ENCODE measurements around the gene MRM3. TPM values are rescaled to one million over a fixed set of nuclear protein-coding genes. Genes with fewer than 3 reads are reported as not detected.
A peak's percentile ranks its signal among the peaks of the same experiment; 100 is the strongest.

MRM3 gene
- total RNA-seq, 4 donors from 2014 or later = 17.4 to 25.9 (median 23.9) TPM

- DNase-seq (ENCODE audit: extremely low spot score) = no peak
- intact Hi-C loops (cut with DNase I) = no loop called here
Measured at GRCh38 chr17:767076-767475, 15.1 kb upstream of the MRM3 start.

DNA sequence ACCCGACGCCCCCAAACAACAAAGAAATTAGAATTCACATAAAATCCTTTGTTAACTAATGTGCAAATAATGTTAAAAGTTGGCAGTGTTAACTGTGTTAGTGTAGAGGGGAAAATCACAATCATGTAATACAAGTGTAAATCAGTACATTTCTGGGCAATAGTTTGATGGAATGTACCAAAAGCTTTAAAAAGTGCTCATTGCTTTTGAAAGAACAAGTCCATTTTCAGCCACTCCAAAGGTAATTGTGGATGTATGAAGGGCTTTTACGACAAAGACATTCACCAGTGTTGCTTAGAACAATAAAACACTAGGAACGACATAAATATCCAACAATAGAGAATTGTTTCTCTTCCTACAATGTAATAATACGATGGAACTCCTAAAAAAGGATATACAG lies 9.1 kb upstream of the MRM3 start:
- no peaks in the 10 kb centered on the region for H3K4me1 ChIP-seq
- H3K4me3 ChIP-seq = no peak overlapping the region
- no peak for DNase-seq (ENCODE audit: extremely low spot score)
- TF ChIP-seq CTCF (IDR thresholded peaks at IDR 0.05) (no peak), POLR2A (IDR thresholded peaks at IDR 0.05; ENCODE audit: low read depth) (no peak), EP300 (IDR thresholded peaks at IDR 0.05) (no peak), POLR2AphosphoS5 (IDR thresholded peaks at IDR 0.05) (no peak)
- intact Hi-C loops (cut with DNase I) = no loop called here
- 78% methylated on average over 5 of the region's 5 CpGs for WGBS
- no peaks in the 10 kb centered on the region for H3K9me3 ChIP-seq
- no peaks in the 10 kb centered on the region for H3K27me3 ChIP-seq
- no peak overlapping the region for H3K27ac ChIP-seq (replicated peaks in 1 of 4)
- peaks cover 59 to 96% (median 91%) of the 10 kb centered on the region in 4 donors for H3K36me3 ChIP-seq

More at GRCh38 chr17:767076-767475, 15.1 kb upstream of the MRM3 start:
- Histone ChIP-seq H3K4me1 (peaks cover 0 to 8% (median 5%) of the 10 kb centered on the region in 4 donors), H3K27ac (replicated peaks in 1 of 4) (peak overlapping the region; percentile 58 to 75 (median 65)), H3K36me3 (peaks cover 39 to 99% (median 83%) of the 10 kb centered on the region in 4 donors), H3K4me3 (no peak overlapping the region), H3K27me3 (no peaks in the 10 kb centered on the region), H3K9me3 (no peaks in the 10 kb centered on the region)
- TF ChIP-seq EP300 (IDR thresholded peaks at IDR 0.05) = no peak
- TF ChIP-seq POLR2AphosphoS5 (IDR thresholded peaks at IDR 0.05) = peak in 1 of 2 donors; percentile 40
- 51% methylated on average over 3 of the region's 3 CpGs for WGBS

- Histone ChIP-seq H3K4me1 (no peaks in the 10 kb centered on the region), H3K27me3 (no peaks in the 10 kb centered on the region), H3K4me3 (no peak overlapping the region), H3K9me3 (no peaks in the 10 kb centered on the region), H3K27ac (replicated peaks in 1 of 4) (no peak overlapping the region), H3K36me3 (peaks cover 62 to 100% (median 94%) of the 10 kb centered on the region in 4 donors)
- intact Hi-C loops (cut with DNase I) = no loop called here
- TF ChIP-seq EP300 (IDR thresholded peaks at IDR 0.05) = no peak
- no peak for TF ChIP-seq CTCF (IDR thresholded peaks at IDR 0.05)
- TF ChIP-seq POLR2AphosphoS5 (IDR thresholded peaks at IDR 0.05) = no peak
- TF ChIP-seq POLR2A (IDR thresholded peaks at IDR 0.05; ENCODE audit: low read depth) = no peak
- WGBS = 82% methylated on average over 14 of the region's 14 CpGs
- DNase-seq (ENCODE audit: extremely low spot score) = no peak
Measured at GRCh38 chr17:773467-774312, 8.5 kb upstream of the MRM3 start.

GRCh38 chr17:774313-774584 lies 7.9 kb upstream of the MRM3 start:
- Histone ChIP-seq H3K36me3 (peaks cover 57 to 97% (median 92%) of the 10 kb centered on the region in 4 donors), H3K27ac (replicated peaks in 1 of 4) (no peak overlapping the region), H3K4me3 (no peak overlapping the region), H3K27me3 (no peaks in the 10 kb centered on the region), H3K9me3 (no peaks in the 10 kb centered on the region), H3K4me1 (no peaks in the 10 kb centered on the region)
- TF ChIP-seq POLR2AphosphoS5 (IDR thresholded peaks at IDR 0.05) (no peak), CTCF (IDR thresholded peaks at IDR 0.05) (no peak), EP300 (IDR thresholded peaks at IDR 0.05) (no peak), POLR2A (IDR thresholded peaks at IDR 0.05; ENCODE audit: low read depth) (no peak)
- DNase-seq (ENCODE audit: extremely low spot score) = no peak
- intact Hi-C loops (cut with DNase I) = no loop called here
- WGBS = 93% methylated on average over 5 of the region's 5 CpGs

- DNase-seq (ENCODE audit: extremely low spot score) = no peak
- H3K9me3 ChIP-seq = no peaks in the 10 kb centered on the region
- no peak overlapping the region for H3K27ac ChIP-seq (replicated peaks in 1 of 4)
- TF ChIP-seq CTCF (IDR thresholded peaks at IDR 0.05) = no peak
- no peak for TF ChIP-seq POLR2AphosphoS5 (IDR thresholded peaks at IDR 0.05)
- no peak for TF ChIP-seq POLR2A (IDR thresholded peaks at IDR 0.05; ENCODE audit: low read depth)
- no peak for TF ChIP-seq EP300 (IDR thresholded peaks at IDR 0.05)
- peaks cover 9 to 16% (median 14%) of the 10 kb centered on the region in 4 donors for H3K4me1 ChIP-seq
- 89% methylated on average over 9 of the region's 11 CpGs for WGBS
- H3K27me3 ChIP-seq = no peaks in the 10 kb centered on the region
- intact Hi-C loops (cut with DNase I) = no loop called here
- no peak overlapping the region for H3K4me3 ChIP-seq
- H3K36me3 ChIP-seq = peaks cover 28 to 59% (median 59%) of the 10 kb centered on the region in 4 donors
Measured at GRCh38 chr17:778096-778495, 4.1 kb upstream of the MRM3 start.

All from esophagus muscularis mucosa (tissue), 4 donors.